GM18868 (cell line): ENCODE data around the gene LPIN2.

Experiments used
- ATAC-seq: cut with Tn5 transposase; IDR thresholded peaks from one replicate; pipeline ENCODE4 v1.9.1; 2021; ENCODE audit warnings: mild to moderate bottlenecking, moderate library complexity; ENCODE audit not compliant: unreplicated experiment

LPIN2 gene

GRCh38 chr18:2984703-2985261 lies 28.2 kb downstream of the LPIN2 start:
- ATAC-seq: no peak

- ATAC-seq: no peak
These were observed 28.9 kb downstream of the LPIN2 start for GRCh38 chr18:2984091-2984490.

DNA sequence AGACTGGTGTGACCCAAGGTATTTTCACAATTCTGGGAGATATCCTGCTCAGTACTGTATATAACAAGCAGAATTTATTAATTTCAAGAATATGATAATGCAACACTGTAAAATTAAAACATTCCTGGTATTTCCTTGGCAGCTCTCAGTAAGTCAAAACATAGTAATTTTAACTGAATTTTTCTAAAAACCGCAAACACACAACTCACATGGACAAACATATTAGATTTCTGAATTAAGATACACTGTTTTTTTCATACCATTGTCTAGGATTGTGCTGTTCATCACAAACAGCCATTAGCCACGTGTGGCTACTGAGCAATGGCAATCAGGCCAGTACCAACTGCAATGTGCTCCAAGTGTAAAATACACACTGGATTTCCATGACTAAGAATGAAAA lies 29.6 kb downstream of the LPIN2 start:
- ATAC-seq: no peak

- ATAC-seq: no peak
These were observed 30.3 kb downstream of the LPIN2 start for GRCh38 chr18:2982452-2983269.

DNA sequence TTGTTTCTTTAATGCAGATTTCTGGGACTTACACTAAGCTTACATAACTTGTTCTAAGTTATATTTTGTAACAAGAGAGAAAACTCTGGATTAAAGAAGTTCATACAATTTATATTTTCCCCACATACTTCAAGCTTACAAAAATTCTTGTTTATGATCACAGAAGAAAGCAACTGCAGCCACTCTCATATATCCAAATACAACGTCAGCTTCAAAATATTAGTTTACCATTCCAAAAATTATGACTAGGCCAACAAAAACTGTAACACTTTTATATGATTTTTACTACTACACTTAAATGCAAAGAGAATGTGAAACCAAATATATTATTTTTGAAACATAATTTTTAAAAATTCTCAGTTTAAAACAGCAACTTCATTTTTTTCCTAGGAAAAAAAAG lies 30.9 kb downstream of the LPIN2 start:
- no peak for ATAC-seq

DNA sequence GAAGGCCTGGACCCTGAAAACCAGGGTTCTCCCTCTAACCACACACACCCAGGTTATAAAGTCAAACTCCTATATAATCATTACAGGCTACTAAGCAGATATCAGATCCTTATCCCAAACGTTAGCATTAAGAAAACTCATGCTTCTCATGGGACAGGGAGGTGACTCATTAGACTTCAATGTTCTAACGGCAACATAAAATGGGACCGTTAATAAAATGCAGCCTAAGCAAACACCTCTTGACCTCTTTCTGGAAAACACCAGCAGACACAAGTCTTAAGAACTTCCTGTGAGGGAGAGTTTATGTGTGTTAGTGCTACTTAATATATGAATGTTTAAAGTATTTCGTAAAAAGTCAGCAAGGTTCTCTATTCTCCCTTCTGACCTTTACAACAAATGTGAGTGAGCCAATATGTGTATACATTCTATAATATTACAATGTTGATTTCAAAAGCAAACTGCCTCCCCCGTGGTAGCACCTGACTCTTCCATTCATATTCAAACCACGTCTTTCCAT lies 31.7 kb downstream of the LPIN2 start:
- ATAC-seq: no peak

GRCh38 chr18:2979871-2980790 lies 32.8 kb downstream of the LPIN2 start:
- no peak for ATAC-seq

- no peak for ATAC-seq
These were observed 33.8 kb downstream of the LPIN2 start for GRCh38 chr18:2979129-2979528.

- peak; percentile 9 for ATAC-seq
These were observed 34.3 kb downstream of the LPIN2 start for GRCh38 chr18:2978661-2979106.

DNA sequence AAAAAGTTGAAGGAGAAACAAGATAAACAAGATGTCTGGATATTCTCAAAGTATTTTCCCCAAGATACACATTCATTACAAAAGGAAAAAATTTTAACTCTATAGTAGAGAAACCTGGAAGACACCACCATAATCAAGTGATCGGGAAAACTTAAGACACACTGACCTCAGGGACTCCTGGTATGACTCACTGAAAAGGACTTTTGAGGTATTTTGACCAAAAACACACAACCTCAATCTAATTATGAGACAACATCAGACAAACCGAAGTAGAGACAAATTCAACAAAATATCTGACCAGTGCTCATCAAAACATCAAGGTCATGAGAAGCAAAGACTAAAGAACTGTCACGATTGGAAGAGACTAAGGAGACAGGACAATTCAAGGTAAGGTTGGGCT lies 34.7 kb downstream of the LPIN2 start:
- ATAC-seq: peak; percentile 48

- ATAC-seq: no peak
These were observed 36.5 kb downstream of the LPIN2 start for GRCh38 chr18:2976218-2977132.

- ATAC-seq: no peak
These were observed 38.2 kb downstream of the LPIN2 start for GRCh38 chr18:2974731-2975130.

GRCh38 chr18:2971741-2972552 lies 41.0 kb downstream of the LPIN2 start:
- peak; percentile 79 for ATAC-seq

DNA sequence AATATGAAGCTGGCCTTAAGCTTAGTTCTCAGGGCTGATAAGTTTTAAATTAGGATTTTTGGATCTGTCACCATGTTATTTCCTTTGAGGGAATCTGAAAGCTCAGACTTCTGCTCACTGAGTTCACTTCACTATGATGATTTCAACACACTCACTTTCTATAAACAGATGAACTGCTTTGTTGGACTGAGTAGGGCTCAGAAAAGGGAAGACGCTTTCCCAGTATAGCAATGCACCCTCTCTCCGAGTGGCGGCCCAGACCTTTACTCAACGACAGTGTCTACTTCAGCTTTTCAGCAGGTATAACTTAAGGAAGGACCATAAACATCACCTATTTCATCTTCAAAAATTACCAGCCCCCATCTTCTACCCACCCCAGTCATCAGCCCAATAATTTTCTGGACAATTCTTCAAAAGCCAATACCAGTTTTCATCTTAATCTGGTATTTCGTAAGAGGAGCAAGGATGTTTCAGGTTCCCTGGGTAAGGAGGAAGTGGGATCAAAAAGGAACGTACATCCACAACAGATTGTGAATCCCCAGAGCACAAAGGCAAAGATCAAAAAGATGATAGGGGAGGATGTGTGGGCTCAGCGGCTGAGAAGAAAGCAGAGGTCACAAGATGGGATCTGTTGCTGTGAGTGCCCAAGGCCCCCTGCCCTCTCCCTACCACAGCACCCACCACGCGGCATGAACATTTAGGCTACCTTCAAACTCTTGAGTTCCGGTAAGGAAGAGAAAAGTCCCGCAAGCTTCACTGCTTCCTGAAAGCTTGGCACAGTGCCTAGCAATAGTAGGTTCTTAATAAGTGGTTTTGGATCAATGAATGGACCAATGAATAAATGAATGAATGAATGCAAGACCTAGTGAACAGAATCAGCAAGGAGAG lies 41.9 kb downstream of the LPIN2 start:
- peak; percentile 40 for ATAC-seq

DNA sequence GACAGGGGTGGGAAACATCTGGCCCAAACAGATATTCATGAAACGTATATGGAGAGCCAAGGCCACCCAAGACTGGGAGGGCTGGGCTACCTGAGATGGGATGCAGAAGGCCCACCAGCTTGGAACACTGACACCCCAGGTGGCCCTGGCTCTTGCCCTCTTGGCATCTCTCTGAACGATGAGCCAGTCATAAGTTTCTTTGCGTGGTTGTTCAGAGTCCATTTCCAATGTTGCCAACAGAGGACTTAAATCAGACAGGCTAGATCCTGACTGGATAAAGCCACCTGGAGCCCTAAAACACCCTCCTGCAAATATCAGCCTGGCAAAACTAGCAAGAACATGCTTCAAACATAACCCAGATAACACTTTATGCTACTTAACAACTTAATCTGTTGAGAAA lies 42.6 kb downstream of the LPIN2 start:
- no peak for ATAC-seq

GRCh38 chr18:2969695-2970094 lies 43.2 kb downstream of the LPIN2 start:
- ATAC-seq: no peak

GRCh38 chr18:2968606-2969005 lies 44.3 kb downstream of the LPIN2 start:
- no peak for ATAC-seq

- no peak for ATAC-seq
These were observed 45.1 kb downstream of the LPIN2 start for GRCh38 chr18:2967820-2968219.
